ENCODE data around the gene KDM4C.
"Not testable (repeated sequence)": the region's sequence is repeated elsewhere in the genome, so short reads cannot be mapped to it uniquely, and the experiment has no call there.

The KDM4C gene

GRCh38 chr9:6941501-6941900 lies 183.7 kb downstream of the KDM4C start:
- no peak for DNase-seq

DNA sequence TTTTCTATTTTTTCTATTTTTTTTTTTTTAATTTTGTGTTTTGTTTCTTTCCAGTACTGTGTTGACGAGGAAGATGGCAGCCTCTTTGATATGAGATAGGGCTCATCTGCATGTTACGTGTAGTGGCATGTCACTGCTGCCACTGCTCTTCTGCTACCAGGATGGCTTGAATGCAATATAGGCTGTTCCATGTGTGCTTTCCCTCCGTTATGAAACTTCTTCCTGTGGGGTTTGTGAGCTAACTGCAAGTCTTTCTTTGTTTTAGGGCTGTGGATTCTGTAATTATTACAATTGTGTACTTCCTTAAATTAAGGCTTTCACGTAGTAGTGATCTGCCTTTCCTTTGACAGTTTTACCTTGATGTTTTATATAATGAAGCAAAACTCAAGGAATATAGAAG lies 184.6 kb downstream of the KDM4C start:
- DNase-seq, result no peak

- DNase-seq, result no peak
Measured at GRCh38 chr9:6943293-6943692, 185.5 kb downstream of the KDM4C start.

DNA sequence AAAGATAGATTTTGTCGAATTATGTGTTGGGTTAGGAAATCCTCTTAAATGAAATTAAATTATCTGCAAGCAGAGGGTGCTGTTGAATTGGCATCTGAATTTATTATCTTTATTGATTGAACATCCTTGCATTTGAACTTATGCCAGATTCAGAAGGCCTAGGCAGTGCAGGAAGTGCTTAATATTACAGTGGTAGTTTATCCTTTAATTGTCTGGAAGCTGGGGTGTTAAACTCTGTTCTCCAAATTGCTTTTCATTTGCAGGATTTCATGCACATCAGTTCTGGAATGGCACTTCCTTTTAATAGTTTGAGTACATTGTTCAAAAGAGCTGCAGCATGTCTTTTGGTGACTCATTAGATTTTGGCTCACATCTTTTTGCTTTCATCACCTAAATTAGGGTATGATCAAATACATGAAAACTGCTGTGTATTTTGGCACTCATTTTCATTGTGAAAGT lies 186.3 kb downstream of the KDM4C start:
- no peak for DNase-seq

GRCh38 chr9:6944896-6945295 lies 187.1 kb downstream of the KDM4C start:
- no peak for DNase-seq

DNA sequence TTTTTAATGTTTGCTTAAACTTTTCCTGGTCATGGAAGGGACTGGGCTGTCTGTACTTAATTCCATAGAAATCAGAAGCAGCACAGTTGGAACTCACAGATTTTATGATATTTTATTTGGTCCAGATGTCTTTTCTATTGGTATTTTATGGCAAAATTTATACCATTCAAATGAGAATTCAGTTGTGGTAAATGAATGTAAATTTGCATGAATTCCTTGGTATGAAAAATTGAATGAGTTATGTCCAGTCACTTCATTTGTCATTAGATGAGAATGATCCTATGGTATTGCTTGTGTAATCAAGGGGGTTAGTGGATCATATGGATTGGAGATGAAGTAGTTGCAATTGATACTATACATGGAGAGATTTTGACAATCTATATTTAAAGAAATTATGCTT lies 188.0 kb downstream of the KDM4C start:
- DNase-seq, result no peak

- DNase-seq, result no peak
Measured at GRCh38 chr9:6946583-6947166, 188.9 kb downstream of the KDM4C start.

GRCh38 chr9:6948921-6949320 lies 191.1 kb downstream of the KDM4C start:
- not testable (repeated sequence) for DNase-seq

- peak; percentile 4 for DNase-seq
Measured at GRCh38 chr9:6955251-6955921, 197.6 kb downstream of the KDM4C start.

GRCh38 chr9:6956879-6957278 lies 199.1 kb downstream of the KDM4C start:
- no peak for DNase-seq

GRCh38 chr9:6959270-6960000 lies 201.7 kb downstream of the KDM4C start:
- no peak for DNase-seq

GRCh38 chr9:6960777-6961176 lies 203.0 kb downstream of the KDM4C start:
- DNase-seq, result no peak

DNA sequence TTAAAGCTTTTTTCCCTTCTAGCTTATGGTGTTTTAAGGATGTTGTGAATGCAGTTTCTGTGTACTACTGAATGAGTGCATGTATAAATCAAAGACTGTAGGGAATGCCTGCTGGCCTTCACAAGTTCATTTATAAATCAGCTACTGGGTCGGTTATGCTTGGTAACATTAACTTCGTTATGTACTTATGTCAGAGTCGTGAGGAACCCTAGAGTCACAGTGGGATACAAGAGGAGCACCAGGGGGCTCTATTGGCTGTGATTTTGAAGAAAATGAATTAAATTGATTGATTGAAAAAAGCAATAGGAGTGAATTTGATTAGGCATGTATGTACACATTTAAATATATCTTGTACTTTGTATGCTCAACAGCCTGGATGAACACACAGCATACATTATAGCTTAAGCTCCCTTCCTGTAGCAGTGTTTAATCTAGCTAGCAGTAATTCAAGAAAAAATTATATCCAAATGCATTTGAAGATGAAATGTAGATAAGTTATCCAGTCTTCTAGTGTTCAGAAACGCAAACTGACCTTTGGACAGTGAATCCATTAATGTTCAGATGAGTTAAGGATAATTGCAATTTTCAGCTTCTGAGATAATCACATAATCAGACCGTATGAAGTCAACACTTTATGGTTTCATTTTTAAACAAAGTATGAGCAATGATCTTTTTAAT lies 204.2 kb downstream of the KDM4C start:
- DNase-seq, result no peak

GRCh38 chr9:6965566-6965965 lies 207.8 kb downstream of the KDM4C start:
- DNase-seq, result no peak

DNA sequence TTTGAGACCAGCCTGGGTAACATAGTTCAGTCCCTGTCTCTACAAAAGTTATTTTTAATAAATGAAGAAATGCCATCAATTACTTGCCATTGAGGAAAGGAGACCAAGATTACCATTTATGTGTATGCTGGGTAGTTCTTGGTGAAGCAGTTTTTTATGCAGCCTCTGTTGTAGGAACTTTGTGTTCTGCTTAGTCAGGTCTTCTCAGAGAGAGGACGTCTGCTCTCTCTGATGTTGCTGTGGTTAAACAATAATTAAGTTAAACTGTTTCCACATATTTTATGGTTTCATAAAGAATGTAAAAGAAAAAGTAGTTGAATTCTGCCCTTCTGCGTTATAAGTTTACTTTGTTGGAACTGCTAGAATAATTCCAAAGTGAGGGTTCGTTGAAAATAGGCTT lies 210.5 kb downstream of the KDM4C start:
- DNase-seq, result no peak

GRCh38 chr9:6969805-6970204 lies 212.0 kb downstream of the KDM4C start:
- no peak for DNase-seq

- DNase-seq, result no peak
Measured at GRCh38 chr9:6973089-6973488, 215.3 kb downstream of the KDM4C start.

DNA sequence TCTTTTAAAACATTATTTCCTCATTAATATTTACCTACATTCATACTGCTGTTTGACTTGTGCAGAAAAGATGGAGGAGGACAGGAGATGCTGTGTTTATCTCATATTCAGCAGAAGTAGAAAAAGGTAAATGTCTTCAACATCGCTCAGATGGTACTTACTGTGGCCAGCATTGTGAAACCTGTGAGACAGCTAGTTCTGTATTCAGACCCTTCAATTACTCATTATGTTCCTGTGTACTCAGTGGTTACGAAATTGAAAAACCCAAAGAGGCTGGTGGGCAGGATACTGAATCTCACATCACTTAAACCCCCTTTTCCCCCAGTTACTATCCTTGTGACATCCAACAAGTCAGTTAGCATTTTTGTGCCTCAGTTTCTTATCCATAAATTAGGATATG lies 216.0 kb downstream of the KDM4C start:
- peak; percentile 37 for DNase-seq

DNA sequence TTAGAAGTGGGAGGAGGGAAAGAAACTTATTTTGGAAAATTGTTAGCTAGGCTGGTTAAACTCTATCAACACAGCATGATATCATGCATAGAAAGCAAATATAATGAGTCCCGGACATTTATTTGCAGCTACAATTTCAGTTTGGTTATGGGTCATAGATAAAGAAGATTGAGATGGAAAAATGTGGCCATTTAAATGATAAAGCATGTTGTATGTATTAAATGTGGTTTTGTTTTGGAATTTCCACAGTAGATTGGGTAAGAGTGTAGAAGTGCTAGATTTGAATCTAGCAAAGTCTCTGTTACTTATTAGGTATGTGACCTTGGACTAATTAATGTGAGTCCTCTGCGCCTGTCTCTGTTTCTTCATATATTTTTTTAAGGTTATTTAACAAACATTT lies 217.4 kb downstream of the KDM4C start:
- no peak for DNase-seq

DNA sequence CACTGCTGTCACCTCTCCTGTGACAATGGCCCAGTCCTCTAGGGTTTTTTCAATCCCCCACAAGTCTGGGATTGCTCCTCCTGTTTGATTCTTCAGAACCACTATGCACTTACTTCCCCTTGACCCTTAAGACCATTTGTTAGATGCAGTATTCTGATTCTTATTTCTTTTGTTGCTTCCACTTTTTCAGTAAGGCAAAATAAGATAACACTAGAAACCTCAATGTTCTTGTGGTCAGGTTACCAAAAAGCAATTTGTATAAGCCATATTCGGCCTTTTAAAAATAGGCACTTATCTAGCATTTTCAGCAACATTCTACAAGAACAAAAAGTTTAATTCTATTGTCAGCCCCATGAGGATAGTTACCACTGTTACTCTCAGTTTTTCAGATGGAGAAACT lies 220.0 kb downstream of the KDM4C start:
- DNase-seq, result no peak

GRCh38 chr9:6978591-6978990 lies 220.8 kb downstream of the KDM4C start:
- DNase-seq, result no peak

DNA sequence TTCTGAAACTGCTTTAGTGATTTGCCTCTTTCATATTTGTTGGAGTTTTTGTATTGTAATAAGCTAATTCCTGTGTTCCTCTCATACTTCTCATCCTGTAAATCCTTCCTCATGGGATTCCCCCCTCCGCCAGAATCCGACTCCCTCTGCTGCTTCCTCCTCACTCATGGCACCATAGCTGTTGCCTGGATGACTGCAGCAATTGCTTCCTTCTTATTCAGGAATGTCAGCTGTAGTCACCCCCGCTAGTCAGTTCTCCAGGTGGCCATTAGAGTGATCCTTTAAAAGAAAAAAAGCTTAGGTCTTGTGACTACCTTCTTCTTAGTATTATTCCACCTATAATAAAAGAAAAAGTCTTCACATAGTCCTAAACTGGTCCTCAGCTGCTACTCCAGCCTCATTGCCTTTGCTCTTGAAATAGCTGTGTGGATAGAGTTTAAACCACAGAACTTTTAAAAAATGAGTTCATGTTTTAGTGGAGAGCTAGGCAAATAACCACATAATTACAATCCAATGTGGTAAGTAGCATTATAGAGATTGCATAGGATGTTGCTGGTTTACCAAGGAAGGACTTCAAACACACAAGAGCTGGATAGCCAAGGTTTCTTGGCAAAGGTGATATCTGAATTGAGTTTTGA lies 227.3 kb downstream of the KDM4C start:
- DNase-seq, result no peak

GRCh38 chr9:6986141-6986815 lies 228.5 kb downstream of the KDM4C start:
- DNase-seq, result no peak

All from activated CD4-positive, alpha-beta T cell treated with anti-CD3 and anti-CD28 coated beads, Interleukin-2, Interleukin-6, amounts not matched to agents 100 ng/mL and 50 ng/mL, durations not matched to agents 16 hours and 8 hours (primary cell).